GM18907 (cell line): Measurements from ENCODE around the gene PSPN.
"Not testable (repeated sequence)": the region's sequence is repeated elsewhere in the genome, so short reads cannot be mapped to it uniquely, and the experiment has no call there.

ENCODE experiments used
- ATAC-seq: cut with Tn5 transposase; IDR thresholded peaks from one replicate; pipeline ENCODE4 v1.9.1; 2021; ENCODE audit warnings: mild to moderate bottlenecking, moderate library complexity; ENCODE audit not compliant: unreplicated experiment

PSPN gene

GRCh38 chr19:6373813-6374108 lies 2.0 kb downstream of the PSPN start:
- no peak for ATAC-seq

GRCh38 chr19:6373096-6373812 lies 2.5 kb downstream of the PSPN start:
- peak; percentile 46 for ATAC-seq

GRCh38 chr19:6372594-6373095 lies 3.1 kb downstream of the PSPN start, which contains the start of gene ALKBH7:
Gene ALKBH7 (plus strand): TSS chr19:6372794. CDS start chr19:6372821, 27 bp downstream.
- peak; percentile 78 for ATAC-seq

- ATAC-seq = no peak
Observed at GRCh38 chr19:6364353-6364752, 11.4 kb downstream of the PSPN start.

- no peak for ATAC-seq
Observed at GRCh38 chr19:6362351-6362801, 13.4 kb downstream of the PSPN start.

DNA sequence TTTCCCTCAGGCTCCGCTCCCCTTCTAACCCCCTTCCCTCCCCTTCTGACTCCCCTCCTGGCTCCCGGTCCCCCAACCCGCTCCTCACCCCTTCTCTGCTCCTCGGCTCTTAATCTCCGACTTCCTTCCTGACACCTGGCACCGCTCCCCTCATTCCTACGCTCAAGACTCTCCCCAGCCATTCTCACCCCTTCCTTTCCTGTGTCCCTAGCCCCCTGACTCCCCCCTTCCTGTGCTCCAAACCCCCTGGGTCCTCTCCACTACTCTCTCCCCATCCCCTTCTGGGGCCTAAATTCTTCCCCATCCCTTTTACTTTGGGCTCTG lies 13.7 kb downstream of the PSPN start:
- ATAC-seq = no peak

- not testable (repeated sequence) for ATAC-seq
Observed at GRCh38 chr19:6360857-6361216, 14.9 kb downstream of the PSPN start.

- ATAC-seq = not testable (repeated sequence)
Observed at GRCh38 chr19:6360445-6360844, 15.3 kb downstream of the PSPN start.

GRCh38 chr19:6359568-6360341 lies 16.0 kb downstream of the PSPN start:
- ATAC-seq = no peak

DNA sequence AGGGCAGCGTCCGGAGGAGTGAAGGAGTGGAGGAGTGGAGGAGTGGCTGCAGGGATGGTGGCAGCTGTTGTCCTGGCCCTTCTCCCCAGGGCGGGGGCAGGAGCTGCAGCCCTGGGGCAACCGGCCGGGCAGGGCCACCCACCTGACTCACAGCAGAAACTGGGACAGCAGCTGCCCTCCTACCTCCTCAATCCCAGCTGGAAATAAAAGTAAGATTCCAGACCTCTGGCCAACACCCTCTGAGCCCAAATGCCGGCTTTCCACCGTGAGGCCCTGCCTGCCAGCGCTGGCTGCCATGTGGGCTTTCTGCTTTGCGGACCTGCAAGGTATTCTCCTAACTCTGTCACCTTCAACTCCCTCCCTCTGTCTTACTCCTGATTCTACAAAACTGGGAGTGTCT lies 17.7 kb downstream of the PSPN start:
- ATAC-seq = no peak

- no peak for ATAC-seq
Observed at GRCh38 chr19:6357174-6357573, 18.6 kb downstream of the PSPN start.

DNA sequence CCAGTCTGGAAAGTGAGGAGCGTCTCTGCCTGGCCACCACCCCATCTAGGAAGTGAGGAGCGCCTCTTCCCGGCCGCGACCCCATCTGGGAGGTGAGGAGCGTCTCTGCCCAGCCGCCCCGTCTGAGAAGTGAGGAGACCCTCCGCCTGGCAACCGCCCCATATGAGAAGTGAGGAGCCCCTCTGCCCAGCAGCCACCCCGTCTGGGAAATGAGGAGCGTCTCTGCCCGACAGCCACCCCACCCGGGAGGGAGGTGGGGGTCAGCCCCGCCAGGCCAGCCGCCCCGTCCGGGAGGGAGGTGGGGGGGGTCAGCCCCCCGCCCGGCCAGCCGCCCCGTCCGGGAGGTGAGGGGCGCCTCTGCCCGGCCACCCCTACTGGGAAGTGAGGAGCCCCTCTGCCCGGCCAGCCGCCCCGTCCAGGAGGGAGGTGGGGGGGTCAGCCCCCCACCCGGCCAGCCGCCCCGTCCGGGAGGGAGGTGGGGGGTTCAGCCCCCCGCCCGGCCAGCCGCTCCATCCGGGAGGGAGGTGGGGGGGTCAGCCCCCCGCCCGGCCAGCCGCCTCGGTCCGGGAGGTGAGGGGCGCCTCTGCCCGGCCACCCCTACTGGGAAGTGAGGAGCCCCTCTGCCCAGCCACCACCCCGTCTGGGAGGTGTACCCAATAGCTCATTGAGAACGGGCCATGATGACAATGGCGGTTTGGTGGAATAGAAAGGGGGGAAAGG lies 20.3 kb downstream of the PSPN start:
- not testable (repeated sequence) for ATAC-seq

GRCh38 chr19:6354098-6354674 lies 21.5 kb downstream of the PSPN start:
- ATAC-seq = no peak

- ATAC-seq = no peak
Observed at GRCh38 chr19:6352381-6353165, 23.2 kb downstream of the PSPN start.

- ATAC-seq = no peak
Observed at GRCh38 chr19:6350688-6351087, 25.0 kb downstream of the PSPN start.

DNA sequence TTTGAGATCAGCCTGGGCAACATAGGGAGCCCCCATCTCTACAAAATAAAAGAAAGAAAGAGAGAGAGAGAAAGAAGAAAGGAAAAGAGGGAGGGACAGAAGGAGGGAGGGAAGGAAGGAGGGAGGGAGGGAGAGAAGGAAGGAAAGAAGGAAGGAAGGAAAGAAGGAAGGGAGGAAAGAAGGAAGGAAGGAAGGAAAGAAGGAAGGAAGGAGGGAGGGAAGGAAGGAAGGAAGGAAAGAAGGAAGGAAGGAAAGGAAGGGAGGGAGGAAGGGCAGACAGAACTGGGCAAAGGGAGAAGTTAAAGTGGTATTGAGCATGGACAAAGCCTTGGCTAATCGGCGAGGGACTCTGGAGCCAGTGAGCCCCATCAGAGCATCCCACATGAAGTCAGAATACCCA lies 26.5 kb downstream of the PSPN start:
- not testable (repeated sequence) for ATAC-seq

DNA sequence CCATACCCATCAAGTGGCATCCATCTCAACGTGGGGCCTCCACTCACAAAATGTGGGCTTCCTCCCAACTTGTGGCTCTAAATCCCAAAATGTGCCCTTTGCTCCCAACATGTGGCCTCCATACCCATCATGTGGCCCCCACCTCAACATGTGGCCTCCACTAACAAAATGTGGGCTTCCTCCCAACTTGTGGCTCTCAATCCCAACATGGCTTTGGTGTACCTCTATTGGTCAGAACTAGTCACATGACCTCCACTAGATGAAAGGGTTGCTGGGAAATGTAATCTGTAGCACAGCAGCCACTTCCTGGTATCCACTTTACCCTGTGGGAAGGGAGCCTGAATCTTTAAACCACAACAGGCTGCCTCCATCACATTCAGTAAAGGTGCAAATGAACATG lies 32.3 kb downstream of the PSPN start:
- ATAC-seq = no peak

- ATAC-seq = no peak
Observed at GRCh38 chr19:6340493-6341201, 35.1 kb downstream of the PSPN start.

- ATAC-seq = no peak
Observed at GRCh38 chr19:6334490-6335285, 41.0 kb downstream of the PSPN start.
